BLaER1 (cell line): Measurements from ENCODE around the gene MPDZ.

Source experiments
- H3K27ac ChIP-seq: shearing (Covaris generic); formaldehyde crosslinking; 2 replicates; pipeline ENCODE4 v1.8.1; 2022
- H3K27me3 ChIP-seq: shearing (Covaris generic); formaldehyde crosslinking; 2 replicates; pipeline ENCODE4 v1.8.1; 2022
- H3K36me3 ChIP-seq: shearing (Covaris generic); formaldehyde crosslinking; 2 replicates; pipeline ENCODE4 v1.8.1; 2022
- H3K4me1 ChIP-seq: shearing (Covaris generic); formaldehyde crosslinking; 2 replicates; pipeline ENCODE4 v1.8.1; 2022
- H3K4me2 ChIP-seq: shearing (Covaris generic); formaldehyde crosslinking; 2 replicates; pipeline ENCODE4 v1.8.1; 2022
- H3K4me3 ChIP-seq: shearing (Covaris generic); formaldehyde crosslinking; 2 replicates; pipeline ENCODE4 v1.8.1; 2022
- H3K9ac ChIP-seq: shearing (Covaris generic); formaldehyde crosslinking; 2 replicates; pipeline ENCODE4 v1.8.1; 2022
- H3K9me3 ChIP-seq: shearing (Covaris generic); formaldehyde crosslinking; 2 replicates; pipeline ENCODE4 v1.8.1; 2022
- H4K20me1 ChIP-seq: shearing (Covaris generic); formaldehyde crosslinking; 2 replicates; pipeline ENCODE4 v1.8.1; 2022
- Cebpa-rat ChIP-seq: shearing (Covaris generic); IDR thresholded peaks from 2 replicates; pipeline ENCODE4 v1.8.1; 2022

The MPDZ gene

GRCh38 chr9:13186091-13186490, 93.4 kb downstream of the MPDZ start:
- Histone ChIP-seq H3K9me3 (no peaks in the 10 kb centered on the region), H3K27me3 (no peaks in the 10 kb centered on the region), H3K9ac (no peak overlapping the region), H4K20me1 (no peaks in the 10 kb centered on the region), H3K27ac (no peak overlapping the region), H3K36me3 (no peaks in the 10 kb centered on the region), H3K4me1 (no peaks in the 10 kb centered on the region), H3K4me2 (no peak overlapping the region), H3K4me3 (no peak overlapping the region)
- no peak for TF ChIP-seq Cebpa-rat

- H3K4me1 ChIP-seq, result no peaks in the 10 kb centered on the region
- H3K36me3 ChIP-seq, result no peaks in the 10 kb centered on the region
- no peaks in the 10 kb centered on the region for H3K27me3 ChIP-seq
- no peaks in the 10 kb centered on the region for H3K9me3 ChIP-seq
- no peak overlapping the region for H3K27ac ChIP-seq
- no peak overlapping the region for H3K4me2 ChIP-seq
- no peak overlapping the region for H3K9ac ChIP-seq
- TF ChIP-seq Cebpa-rat, result no peak
- H4K20me1 ChIP-seq, result no peaks in the 10 kb centered on the region
- no peak overlapping the region for H3K4me3 ChIP-seq
These were observed 97.8 kb downstream of the MPDZ start for GRCh38 chr9:13181652-13182051.

- H3K36me3 ChIP-seq, result no peaks in the 10 kb centered on the region
- H3K9ac ChIP-seq, result no peak overlapping the region
- TF ChIP-seq Cebpa-rat, result no peak
- H3K4me3 ChIP-seq, result no peak overlapping the region
- H3K9me3 ChIP-seq, result no peaks in the 10 kb centered on the region
- H4K20me1 ChIP-seq, result no peaks in the 10 kb centered on the region
- no peak overlapping the region for H3K27ac ChIP-seq
- no peaks in the 10 kb centered on the region for H3K27me3 ChIP-seq
- H3K4me2 ChIP-seq, result no peak overlapping the region
- no peaks in the 10 kb centered on the region for H3K4me1 ChIP-seq
These were observed 100.2 kb downstream of the MPDZ start for GRCh38 chr9:13179257-13179656.

GRCh38 chr9:13175732-13176131, 103.8 kb downstream of the MPDZ start:
- no peak for TF ChIP-seq Cebpa-rat
- Histone ChIP-seq H3K36me3 (no peaks in the 10 kb centered on the region), H3K4me3 (no peak overlapping the region), H3K27ac (no peak overlapping the region), H3K4me2 (no peak overlapping the region), H3K4me1 (no peaks in the 10 kb centered on the region), H3K27me3 (no peaks in the 10 kb centered on the region), H3K9ac (no peak overlapping the region), H3K9me3 (no peaks in the 10 kb centered on the region), H4K20me1 (no peaks in the 10 kb centered on the region)

GRCh38 chr9:13174906-13175639, 104.4 kb downstream of the MPDZ start:
- Histone ChIP-seq H3K4me1 (no peaks in the 10 kb centered on the region), H4K20me1 (no peaks in the 10 kb centered on the region), H3K9ac (no peak overlapping the region), H3K9me3 (no peaks in the 10 kb centered on the region), H3K36me3 (no peaks in the 10 kb centered on the region), H3K27me3 (no peaks in the 10 kb centered on the region), H3K4me2 (no peak overlapping the region), H3K4me3 (no peak overlapping the region), H3K27ac (no peak overlapping the region)
- no peak for TF ChIP-seq Cebpa-rat

- Histone ChIP-seq H3K4me1 (no peaks in the 10 kb centered on the region), H3K9me3 (no peaks in the 10 kb centered on the region), H3K36me3 (no peaks in the 10 kb centered on the region), H3K4me3 (no peak overlapping the region), H3K9ac (no peak overlapping the region), H3K27ac (no peak overlapping the region), H4K20me1 (no peaks in the 10 kb centered on the region), H3K27me3 (no peaks in the 10 kb centered on the region), H3K4me2 (no peak overlapping the region)
- no peak for TF ChIP-seq Cebpa-rat
These were observed 105.9 kb downstream of the MPDZ start for GRCh38 chr9:13173553-13173952.

GRCh38 chr9:13171261-13171660, 108.2 kb downstream of the MPDZ start:
- H3K27ac ChIP-seq, result no peak overlapping the region
- no peaks in the 10 kb centered on the region for H4K20me1 ChIP-seq

GRCh38 chr9:13166996-13167395, 112.5 kb downstream of the MPDZ start:
- Histone ChIP-seq H4K20me1 (no peaks in the 10 kb centered on the region), H3K4me1 (no peaks in the 10 kb centered on the region), H3K27me3 (no peaks in the 10 kb centered on the region), H3K4me2 (no peak overlapping the region), H3K27ac (no peak overlapping the region), H3K36me3 (no peaks in the 10 kb centered on the region), H3K4me3 (no peak overlapping the region), H3K9me3 (no peaks in the 10 kb centered on the region), H3K9ac (no peak overlapping the region)
- no peak for TF ChIP-seq Cebpa-rat

More at GRCh38 chr9:13171261-13171660, 108.2 kb downstream of the MPDZ start:
- Histone ChIP-seq H3K4me1 (no peaks in the 10 kb centered on the region), H3K4me2 (no peak overlapping the region), H3K4me3 (no peak overlapping the region), H3K27me3 (no peaks in the 10 kb centered on the region), H3K36me3 (no peaks in the 10 kb centered on the region), H3K9ac (no peak overlapping the region), H3K9me3 (no peaks in the 10 kb centered on the region)
- TF ChIP-seq Cebpa-rat, result no peak

GRCh38 chr9:13165956-13166355, 113.5 kb downstream of the MPDZ start:
- no peak overlapping the region for H3K9ac ChIP-seq
- H3K27me3 ChIP-seq, result no peaks in the 10 kb centered on the region
- H4K20me1 ChIP-seq, result no peaks in the 10 kb centered on the region
- no peak overlapping the region for H3K27ac ChIP-seq
- TF ChIP-seq Cebpa-rat, result no peak
- H3K4me1 ChIP-seq, result no peaks in the 10 kb centered on the region
- no peak overlapping the region for H3K4me2 ChIP-seq
- no peaks in the 10 kb centered on the region for H3K9me3 ChIP-seq
- H3K4me3 ChIP-seq, result no peak overlapping the region
- no peaks in the 10 kb centered on the region for H3K36me3 ChIP-seq

- Histone ChIP-seq H3K4me3 (no peak overlapping the region), H3K27ac (no peak overlapping the region), H3K27me3 (no peaks in the 10 kb centered on the region), H4K20me1 (no peaks in the 10 kb centered on the region), H3K9ac (no peak overlapping the region), H3K4me1 (no peaks in the 10 kb centered on the region), H3K4me2 (no peak overlapping the region), H3K36me3 (no peaks in the 10 kb centered on the region), H3K9me3 (no peaks in the 10 kb centered on the region)
- TF ChIP-seq Cebpa-rat, result no peak
These were observed 114.1 kb downstream of the MPDZ start for GRCh38 chr9:13165236-13165945.
